Measurements from ENCODE around the gene IPO4.

IPO4 gene, protein sequence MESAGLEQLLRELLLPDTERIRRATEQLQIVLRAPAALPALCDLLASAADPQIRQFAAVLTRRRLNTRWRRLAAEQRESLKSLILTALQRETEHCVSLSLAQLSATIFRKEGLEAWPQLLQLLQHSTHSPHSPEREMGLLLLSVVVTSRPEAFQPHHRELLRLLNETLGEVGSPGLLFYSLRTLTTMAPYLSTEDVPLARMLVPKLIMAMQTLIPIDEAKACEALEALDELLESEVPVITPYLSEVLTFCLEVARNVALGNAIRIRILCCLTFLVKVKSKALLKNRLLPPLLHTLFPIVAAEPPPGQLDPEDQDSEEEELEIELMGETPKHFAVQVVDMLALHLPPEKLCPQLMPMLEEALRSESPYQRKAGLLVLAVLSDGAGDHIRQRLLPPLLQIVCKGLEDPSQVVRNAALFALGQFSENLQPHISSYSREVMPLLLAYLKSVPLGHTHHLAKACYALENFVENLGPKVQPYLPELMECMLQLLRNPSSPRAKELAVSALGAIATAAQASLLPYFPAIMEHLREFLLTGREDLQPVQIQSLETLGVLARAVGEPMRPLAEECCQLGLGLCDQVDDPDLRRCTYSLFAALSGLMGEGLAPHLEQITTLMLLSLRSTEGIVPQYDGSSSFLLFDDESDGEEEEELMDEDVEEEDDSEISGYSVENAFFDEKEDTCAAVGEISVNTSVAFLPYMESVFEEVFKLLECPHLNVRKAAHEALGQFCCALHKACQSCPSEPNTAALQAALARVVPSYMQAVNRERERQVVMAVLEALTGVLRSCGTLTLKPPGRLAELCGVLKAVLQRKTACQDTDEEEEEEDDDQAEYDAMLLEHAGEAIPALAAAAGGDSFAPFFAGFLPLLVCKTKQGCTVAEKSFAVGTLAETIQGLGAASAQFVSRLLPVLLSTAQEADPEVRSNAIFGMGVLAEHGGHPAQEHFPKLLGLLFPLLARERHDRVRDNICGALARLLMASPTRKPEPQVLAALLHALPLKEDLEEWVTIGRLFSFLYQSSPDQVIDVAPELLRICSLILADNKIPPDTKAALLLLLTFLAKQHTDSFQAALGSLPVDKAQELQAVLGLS

DNA sequence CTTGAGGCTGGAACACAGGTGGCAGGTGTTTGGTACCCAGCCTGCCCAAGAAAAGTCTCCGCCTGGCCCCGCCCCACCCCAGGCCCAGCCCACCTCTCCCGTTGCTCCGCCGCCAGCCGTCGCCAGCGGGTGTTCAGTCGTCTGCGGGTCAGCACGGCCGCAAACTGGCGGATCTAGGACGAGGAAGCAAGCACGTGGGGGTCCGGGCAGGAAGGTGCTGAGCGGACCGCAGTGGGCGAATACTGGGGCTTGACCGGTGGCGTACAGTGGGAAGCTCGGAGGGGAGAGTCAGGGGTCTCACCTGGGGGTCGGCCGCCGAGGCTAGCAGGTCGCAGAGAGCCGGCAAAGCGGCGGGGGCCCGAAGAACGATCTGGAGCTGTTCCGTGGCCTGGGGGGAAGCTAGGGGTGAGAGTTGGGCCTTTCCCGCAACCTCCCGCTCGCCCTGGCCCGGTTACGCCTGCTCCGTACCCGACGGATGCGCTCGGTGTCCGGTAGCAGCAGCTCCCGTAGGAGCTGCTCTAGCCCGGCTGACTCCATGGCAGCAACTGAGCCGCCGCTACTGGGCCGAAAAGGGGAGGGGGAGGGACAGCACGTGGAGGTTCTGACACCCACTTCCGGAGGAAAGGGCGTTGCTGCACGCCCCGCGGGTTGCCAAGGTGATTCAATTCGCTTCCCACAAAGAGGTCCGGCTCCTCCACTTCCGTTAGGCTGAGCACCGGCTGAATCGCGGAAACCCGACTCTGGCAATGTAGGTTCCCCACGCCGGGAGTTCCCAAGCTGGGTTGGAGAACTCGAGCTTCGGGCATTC is at the start of gene IPO4:
Gene IPO4 (minus strand): TSS at position 566 of the 808 bp plus-strand sequence. CDS start 29 bp downstream, at position 537.
- no peaks in the 10 kb centered on the region for H3K9me3 ChIP-seq (ENCODE audit: control insufficient read depth, low read length)
- peaks cover 10% of the 10 kb centered on the region for H3K36me3 ChIP-seq (ENCODE audit: control insufficient read depth, insufficient read depth, low read length)
- peak within 1 kb of the TSS; percentile 29 for H3K9ac ChIP-seq (ENCODE audit: low read length)
- H3K4me1 ChIP-seq (ENCODE audit: control insufficient read depth, insufficient read depth, low read length): peaks cover 6% of the 10 kb centered on the region
- H3K27me3 ChIP-seq (ENCODE audit: control insufficient read depth, insufficient read depth, low read length): no peaks in the 10 kb centered on the region
- H3K4me3 ChIP-seq (ENCODE audit: low read length): peak within 1 kb of the TSS; percentile 51

DNA sequence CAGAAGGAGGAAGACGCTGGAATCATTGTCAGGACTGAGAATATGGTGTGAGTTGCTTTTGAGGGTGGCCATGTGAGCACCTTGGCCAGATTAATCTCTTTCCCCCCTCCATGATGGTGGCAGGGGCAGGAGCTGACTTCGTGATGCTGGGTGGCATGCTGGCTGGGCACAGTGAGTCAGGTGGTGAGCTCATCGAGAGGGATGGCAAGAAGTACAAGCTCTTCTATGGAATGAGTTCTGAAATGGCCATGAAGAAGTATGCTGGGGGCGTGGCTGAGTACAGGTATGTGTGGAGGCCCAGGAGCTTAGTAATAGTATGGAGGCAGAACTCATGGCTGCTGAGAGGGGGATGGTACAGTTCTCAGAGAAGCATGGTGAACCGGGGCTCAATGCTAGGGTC is 49.5 kb upstream of the IPO4 start:
- H3K36me3 ChIP-seq (ENCODE audit: control insufficient read depth, insufficient read depth, low read length): peaks cover 6% of the 10 kb centered on the region
- peaks cover 18% of the 10 kb centered on the region for H3K4me1 ChIP-seq (ENCODE audit: control insufficient read depth, insufficient read depth, low read length)
- no peaks in the 10 kb centered on the region for H3K9me3 ChIP-seq (ENCODE audit: control insufficient read depth, low read length)
- no peak overlapping the region for H3K9ac ChIP-seq (ENCODE audit: low read length)
- no peaks in the 10 kb centered on the region for H3K27me3 ChIP-seq (ENCODE audit: control insufficient read depth, insufficient read depth, low read length)
- H3K4me3 ChIP-seq (ENCODE audit: low read length): no peak overlapping the region

- Histone ChIP-seq H3K36me3 (ENCODE audit: control insufficient read depth, insufficient read depth, low read length) (peaks cover 6% of the 10 kb centered on the region), H3K9ac (ENCODE audit: low read length) (no peak overlapping the region)
These were observed 48.9 kb upstream of the IPO4 start for GRCh38 chr14:24237463-24237955.

DNA sequence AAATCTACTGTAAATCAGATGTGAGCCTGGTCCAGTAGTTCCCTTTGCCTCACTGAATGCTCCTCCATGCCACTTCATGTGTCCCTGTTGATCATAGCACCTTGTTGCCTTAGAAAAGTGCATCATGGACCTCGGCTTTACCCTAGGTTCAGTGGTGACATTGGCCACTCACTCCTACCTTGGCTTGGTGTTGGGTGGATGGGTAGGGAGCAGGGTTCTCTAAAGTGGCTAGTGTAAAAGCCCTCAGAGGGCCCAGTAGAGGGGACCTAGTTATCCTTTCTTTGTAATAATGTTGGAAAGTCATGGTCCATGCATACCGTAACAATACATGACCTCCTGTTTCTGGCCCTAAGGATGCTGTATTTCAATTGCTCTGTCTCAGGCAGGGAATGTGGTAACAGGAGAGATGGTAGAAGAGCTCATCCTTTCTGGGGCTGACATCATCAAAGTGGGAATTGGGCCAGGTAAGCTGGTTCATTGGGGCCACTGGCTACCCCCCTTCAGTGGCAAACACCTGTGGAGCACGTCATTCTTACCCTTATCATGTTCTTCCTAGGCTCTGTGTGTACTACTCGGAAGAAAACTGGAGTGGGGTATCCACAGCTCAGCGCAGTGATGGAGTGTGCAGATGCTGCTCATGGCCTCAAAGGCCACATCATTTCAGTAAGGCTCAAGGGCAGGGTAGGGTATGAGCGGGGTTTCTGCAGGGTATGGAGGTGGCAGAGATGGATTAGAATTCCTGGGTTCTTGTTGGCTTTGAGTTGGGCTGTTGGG is 48.3 kb upstream of the IPO4 start:
- Histone ChIP-seq H3K9me3 (ENCODE audit: control insufficient read depth, low read length) (no peaks in the 10 kb centered on the region), H3K4me3 (ENCODE audit: low read length) (no peak overlapping the region), H3K4me1 (ENCODE audit: control insufficient read depth, insufficient read depth, low read length) (peaks cover 16% of the 10 kb centered on the region), H3K36me3 (ENCODE audit: control insufficient read depth, insufficient read depth, low read length) (peaks cover 6% of the 10 kb centered on the region), H3K9ac (ENCODE audit: low read length) (no peak overlapping the region), H3K27me3 (ENCODE audit: control insufficient read depth, insufficient read depth, low read length) (no peaks in the 10 kb centered on the region)

More at GRCh38 chr14:24237463-24237955, 48.9 kb upstream of the IPO4 start:
- H3K4me1 ChIP-seq (ENCODE audit: control insufficient read depth, insufficient read depth, low read length): peaks cover 17% of the 10 kb centered on the region
- H3K4me3 ChIP-seq (ENCODE audit: low read length): no peak overlapping the region
- no peaks in the 10 kb centered on the region for H3K9me3 ChIP-seq (ENCODE audit: control insufficient read depth, low read length)
- no peaks in the 10 kb centered on the region for H3K27me3 ChIP-seq (ENCODE audit: control insufficient read depth, insufficient read depth, low read length)

GRCh38 chr14:24235804-24236688 is 47.4 kb upstream of the IPO4 start:
- Histone ChIP-seq H3K4me3 (ENCODE audit: low read length) (no peak overlapping the region), H3K4me1 (ENCODE audit: control insufficient read depth, insufficient read depth, low read length) (peaks cover 13% of the 10 kb centered on the region), H3K36me3 (ENCODE audit: control insufficient read depth, insufficient read depth, low read length) (peaks cover 6% of the 10 kb centered on the region), H3K9me3 (ENCODE audit: control insufficient read depth, low read length) (no peaks in the 10 kb centered on the region), H3K27me3 (ENCODE audit: control insufficient read depth, insufficient read depth, low read length) (no peaks in the 10 kb centered on the region), H3K9ac (ENCODE audit: low read length) (no peak overlapping the region)

DNA sequence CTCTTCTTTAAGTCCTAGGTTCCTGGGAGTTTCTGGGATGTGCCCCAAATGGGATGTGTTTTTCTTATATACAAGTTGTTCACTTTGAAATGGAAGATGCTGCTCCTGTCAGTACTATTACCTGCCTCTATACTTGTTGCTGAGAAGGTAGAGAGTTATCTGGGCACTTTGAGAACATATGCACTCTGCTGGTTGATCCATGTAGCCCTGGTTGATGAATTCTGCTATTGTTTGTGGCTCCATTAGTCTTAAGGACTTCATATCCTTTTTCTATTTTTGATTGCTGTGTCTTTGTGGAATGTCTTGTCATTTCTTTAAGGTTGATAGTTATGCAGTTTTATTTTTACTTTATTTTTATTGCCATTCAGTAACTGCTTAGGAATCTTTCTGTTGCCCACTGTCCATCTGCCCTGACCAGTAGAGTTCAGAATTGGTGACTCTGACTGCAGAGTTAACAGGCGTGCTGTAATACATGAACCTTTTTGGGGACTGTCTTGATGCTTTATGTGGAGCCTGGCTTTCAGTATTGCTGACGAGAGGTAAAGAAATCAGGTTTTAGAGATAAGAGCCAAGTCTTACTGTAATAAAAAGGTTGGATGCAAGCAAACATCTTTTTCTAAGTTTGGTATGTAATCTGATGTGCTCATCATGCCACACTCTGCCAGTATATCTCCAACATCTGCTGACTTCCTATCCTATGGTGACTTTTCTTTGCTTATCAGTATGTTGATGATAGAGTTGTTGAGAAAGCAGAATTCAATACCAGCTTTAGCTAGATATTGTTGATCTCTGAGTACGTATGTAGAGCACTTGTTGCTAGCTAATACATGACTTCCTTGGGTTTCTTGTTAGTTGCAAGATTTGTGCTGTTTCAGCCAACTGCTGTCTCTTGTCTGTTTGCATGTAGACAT is 45.7 kb upstream of the IPO4 start:
- Histone ChIP-seq H3K36me3 (ENCODE audit: control insufficient read depth, insufficient read depth, low read length) (no peaks in the 10 kb centered on the region), H3K27me3 (ENCODE audit: control insufficient read depth, insufficient read depth, low read length) (no peaks in the 10 kb centered on the region), H3K9ac (ENCODE audit: low read length) (no peak overlapping the region), H3K9me3 (ENCODE audit: control insufficient read depth, low read length) (no peaks in the 10 kb centered on the region), H3K4me3 (ENCODE audit: low read length) (no peak overlapping the region), H3K4me1 (ENCODE audit: control insufficient read depth, insufficient read depth, low read length) (peaks cover 8% of the 10 kb centered on the region)

- Histone ChIP-seq H3K9me3 (ENCODE audit: control insufficient read depth, low read length) (no peaks in the 10 kb centered on the region), H3K4me1 (ENCODE audit: control insufficient read depth, insufficient read depth, low read length) (peaks cover 8% of the 10 kb centered on the region), H3K27me3 (ENCODE audit: control insufficient read depth, insufficient read depth, low read length) (no peaks in the 10 kb centered on the region), H3K9ac (ENCODE audit: low read length) (no peak overlapping the region), H3K4me3 (ENCODE audit: low read length) (peak overlapping the region; percentile 87), H3K36me3 (ENCODE audit: control insufficient read depth, insufficient read depth, low read length) (no peaks in the 10 kb centered on the region)
These were observed 44.9 kb upstream of the IPO4 start for GRCh38 chr14:24233538-24233866.

DNA sequence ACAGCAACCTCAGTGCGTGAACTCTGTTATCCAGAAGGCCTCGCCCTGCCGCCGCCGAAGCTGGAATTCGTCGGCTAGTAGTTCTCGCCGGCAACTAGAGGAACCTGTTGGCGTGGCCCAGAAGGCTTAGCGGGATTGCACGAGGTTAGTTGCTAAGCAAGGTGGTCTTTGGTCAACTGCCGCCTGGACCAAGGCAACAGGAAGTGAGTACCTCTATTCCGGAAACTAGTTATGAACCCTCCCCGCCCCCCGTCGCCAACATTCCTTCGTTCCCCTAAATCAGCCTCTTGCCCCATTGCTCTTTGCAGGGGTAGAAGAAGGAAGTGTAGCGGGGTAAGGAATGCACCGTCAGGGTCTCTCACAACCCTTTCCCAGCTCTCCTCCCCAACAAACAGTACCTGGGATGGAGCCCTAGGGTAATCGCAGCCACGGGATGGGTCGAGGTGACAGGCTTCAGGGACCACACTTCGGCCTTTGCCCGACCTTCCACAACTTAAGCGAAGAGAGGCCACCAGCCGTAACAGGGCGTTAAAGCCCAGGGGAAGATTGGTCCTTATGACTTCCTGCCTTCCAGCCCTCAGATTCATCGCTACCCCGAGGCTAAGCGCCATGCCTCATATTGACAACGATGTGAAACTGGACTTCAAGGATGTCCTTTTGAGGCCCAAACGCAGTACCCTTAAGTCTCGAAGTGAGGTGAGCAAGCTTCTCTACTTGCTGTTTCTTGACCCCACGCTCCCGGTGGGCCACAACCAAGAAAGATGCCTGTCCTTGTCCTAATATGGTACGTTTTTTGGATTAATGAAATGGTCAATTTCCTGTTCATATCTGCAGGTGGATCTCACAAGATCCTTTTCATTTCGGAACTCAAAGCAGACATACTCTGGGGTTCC is 44.3 kb upstream of the IPO4 start, which contains the start of gene GMPR2:
Gene GMPR2 (plus strand): TSS at position 285 of the 893 bp plus-strand sequence. CDS start 325 bp downstream, at position 610.
- H3K4me3 ChIP-seq (ENCODE audit: low read length): peak within 1 kb of the TSS; percentile 87
- H3K4me1 ChIP-seq (ENCODE audit: control insufficient read depth, insufficient read depth, low read length): peaks cover 8% of the 10 kb centered on the region
- peak within 1 kb of the TSS; percentile 70 for H3K9ac ChIP-seq (ENCODE audit: low read length)
- no peaks in the 10 kb centered on the region for H3K27me3 ChIP-seq (ENCODE audit: control insufficient read depth, insufficient read depth, low read length)
- H3K36me3 ChIP-seq (ENCODE audit: control insufficient read depth, insufficient read depth, low read length): no peaks in the 10 kb centered on the region
- no peaks in the 10 kb centered on the region for H3K9me3 ChIP-seq (ENCODE audit: control insufficient read depth, low read length)

GRCh38 chr14:24232121-24232644 is 43.6 kb upstream of the IPO4 start, which contains the start of gene NEDD8:
NEDD8 (minus strand) TSS chr14:24232367; CDS start chr14:24232267, 100 bp downstream.
- H3K9me3 ChIP-seq (ENCODE audit: control insufficient read depth, low read length): no peaks in the 10 kb centered on the region
- no peaks in the 10 kb centered on the region for H3K36me3 ChIP-seq (ENCODE audit: control insufficient read depth, insufficient read depth, low read length)
- no peaks in the 10 kb centered on the region for H3K27me3 ChIP-seq (ENCODE audit: control insufficient read depth, insufficient read depth, low read length)
- peak within 1 kb of the TSS; percentile 70 for H3K9ac ChIP-seq (ENCODE audit: low read length)
- peak within 1 kb of the TSS; percentile 87 for H3K4me3 ChIP-seq (ENCODE audit: low read length)
- H3K4me1 ChIP-seq (ENCODE audit: control insufficient read depth, insufficient read depth, low read length): peaks cover 8% of the 10 kb centered on the region
